Measurements from ENCODE around the gene CRB2. TPM values are rescaled to one million over a fixed set of nuclear protein-coding genes. Genes with fewer than 3 reads are reported as not detected.
A peak's percentile ranks its signal among the peaks of the same experiment; 100 is the strongest.

The CRB2 gene
- total and polyA plus RNA-seq, 2 experiments from 2014 or later = 5.5 to 7.0 TPM

DNA sequence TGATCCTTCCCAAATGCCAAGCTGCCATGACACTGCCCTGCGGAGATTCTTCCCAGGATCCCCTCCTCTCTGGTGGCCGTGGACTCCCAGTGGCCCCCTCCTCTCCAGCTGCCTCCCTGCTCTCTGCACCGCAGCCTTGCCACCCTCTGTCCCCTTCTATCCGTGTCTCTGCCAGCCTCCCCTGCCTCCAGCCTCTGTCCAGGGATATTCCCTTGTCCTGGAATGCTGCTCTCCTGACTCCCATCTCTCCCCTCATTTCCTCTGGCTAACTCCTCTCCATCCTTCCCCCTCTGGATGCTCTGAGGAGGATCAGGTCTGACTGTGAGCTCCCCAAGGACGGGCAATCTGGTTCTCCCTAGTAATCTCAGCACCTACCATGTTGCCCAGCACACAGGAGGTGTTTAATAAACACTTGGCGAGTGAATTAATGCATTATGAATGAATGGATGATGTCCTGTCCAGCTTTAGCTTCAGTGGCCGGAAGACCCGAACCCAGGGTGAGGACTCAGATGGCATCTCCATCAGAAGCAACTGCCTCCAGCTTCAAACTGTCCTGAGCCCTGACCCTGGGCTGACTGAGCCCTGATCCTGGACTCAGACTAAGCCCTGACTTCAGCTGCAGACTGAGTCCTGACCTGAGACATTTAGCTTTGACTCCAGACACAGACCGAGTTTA lies 7.5 kb upstream of the CRB2 start:
- TF ChIP-seq EZH2 (IDR thresholded peaks at IDR 0.05; ENCODE audit: borderline replicate concordance) = no peak
- no peak for TF ChIP-seq EZH2phosphoT487 (IDR thresholded peaks at IDR 0.05; ENCODE audit: low read depth, severe bottlenecking, unreplicated experiment)
- TF ChIP-seq, protein P1, sequence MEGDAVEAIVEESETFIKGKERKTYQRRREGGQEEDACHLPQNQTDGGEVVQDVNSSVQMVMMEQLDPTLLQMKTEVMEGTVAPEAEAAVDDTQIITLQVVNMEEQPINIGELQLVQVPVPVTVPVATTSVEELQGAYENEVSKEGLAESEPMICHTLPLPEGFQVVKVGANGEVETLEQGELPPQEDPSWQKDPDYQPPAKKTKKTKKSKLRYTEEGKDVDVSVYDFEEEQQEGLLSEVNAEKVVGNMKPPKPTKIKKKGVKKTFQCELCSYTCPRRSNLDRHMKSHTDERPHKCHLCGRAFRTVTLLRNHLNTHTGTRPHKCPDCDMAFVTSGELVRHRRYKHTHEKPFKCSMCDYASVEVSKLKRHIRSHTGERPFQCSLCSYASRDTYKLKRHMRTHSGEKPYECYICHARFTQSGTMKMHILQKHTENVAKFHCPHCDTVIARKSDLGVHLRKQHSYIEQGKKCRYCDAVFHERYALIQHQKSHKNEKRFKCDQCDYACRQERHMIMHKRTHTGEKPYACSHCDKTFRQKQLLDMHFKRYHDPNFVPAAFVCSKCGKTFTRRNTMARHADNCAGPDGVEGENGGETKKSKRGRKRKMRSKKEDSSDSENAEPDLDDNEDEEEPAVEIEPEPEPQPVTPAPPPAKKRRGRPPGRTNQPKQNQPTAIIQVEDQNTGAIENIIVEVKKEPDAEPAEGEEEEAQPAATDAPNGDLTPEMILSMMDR (IDR thresholded peaks at IDR 0.05; ENCODE audit: poor library complexity) = no peak
- H3K9me3 ChIP-seq (ENCODE audit: low read depth) = no peaks in the 10 kb centered on the region

DNA sequence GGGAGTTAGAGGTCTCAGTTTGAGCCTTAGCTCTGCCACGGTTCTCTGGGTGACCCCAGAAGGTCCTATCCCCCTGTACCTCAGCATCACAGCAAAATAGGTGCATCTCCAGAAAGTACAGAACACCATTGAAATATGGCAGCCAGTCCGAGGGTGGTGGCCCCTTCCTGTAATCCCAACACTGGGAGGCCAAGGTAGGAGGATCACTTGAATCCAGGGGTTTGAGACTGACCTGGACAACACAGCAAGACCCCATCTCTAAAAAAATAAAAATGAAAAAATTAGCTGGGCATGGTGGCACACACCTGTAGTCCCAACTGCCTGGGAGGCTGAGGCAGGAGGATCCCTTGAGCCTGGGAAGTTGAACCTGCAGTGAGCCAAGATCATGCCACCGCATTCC lies 7.0 kb upstream of the CRB2 start:
- Histone ChIP-seq H3K79me2 (no peaks in the 10 kb centered on the region), H3K4me1 (ENCODE audit: insufficient read depth) (peaks cover 9% of the 10 kb centered on the region), H3K9me3 (ENCODE audit: low read depth) (no peaks in the 10 kb centered on the region), H3K36me3 (replicated peaks; ENCODE audit: insufficient read depth, low read depth) (no peaks in the 10 kb centered on the region), H3K27me3 (no peaks in the 10 kb centered on the region), H3K4me2 (no peak overlapping the region), H3K27ac (no peak overlapping the region), H3K4me3 (no peak overlapping the region), H4K20me1 (ENCODE audit: insufficient read depth, poor library complexity, severe bottlenecking) (no peaks in the 10 kb centered on the region), H2AFZ (no peak overlapping the region), H3K9me2 (replicated peaks; ENCODE audit: insufficient read depth) (no peaks in the 10 kb centered on the region)
- no peak for DNase-seq (ENCODE audit: low spot score)
- 69% methylated on average over 3 of the region's 3 CpGs for WGBS (ENCODE audit: low lambda C conversion rate, missing lambda C conversion rate)
- TF ChIP-seq EZH2phosphoT487 (IDR thresholded peaks at IDR 0.05; ENCODE audit: low read depth, severe bottlenecking, unreplicated experiment) = no peak
- no peak for TF ChIP-seq EZH2 (IDR thresholded peaks at IDR 0.05; ENCODE audit: borderline replicate concordance)
- TF ChIP-seq, protein P1 (IDR thresholded peaks at IDR 0.05; ENCODE audit: poor library complexity) = no peak

More for the DNA sequence above, 7.5 kb upstream of the CRB2 start:
- H3K36me3 ChIP-seq (replicated peaks; ENCODE audit: insufficient read depth, low read depth) = no peaks in the 10 kb centered on the region
- no peaks in the 10 kb centered on the region for H3K79me2 ChIP-seq
- H3K4me1 ChIP-seq (ENCODE audit: insufficient read depth) = peaks cover 9% of the 10 kb centered on the region
- no peaks in the 10 kb centered on the region for H3K27me3 ChIP-seq
- H2AFZ ChIP-seq = no peak overlapping the region
- H3K4me3 ChIP-seq = no peak overlapping the region
- no peak for DNase-seq (ENCODE audit: low spot score)
- H3K4me2 ChIP-seq = no peak overlapping the region
- no peaks in the 10 kb centered on the region for H4K20me1 ChIP-seq (ENCODE audit: insufficient read depth, poor library complexity, severe bottlenecking)
- no peak overlapping the region for H3K27ac ChIP-seq
- H3K9me2 ChIP-seq (replicated peaks; ENCODE audit: insufficient read depth) = no peaks in the 10 kb centered on the region
- WGBS (ENCODE audit: low lambda C conversion rate, missing lambda C conversion rate) = 64% methylated on average over 9 of the region's 9 CpGs

DNA sequence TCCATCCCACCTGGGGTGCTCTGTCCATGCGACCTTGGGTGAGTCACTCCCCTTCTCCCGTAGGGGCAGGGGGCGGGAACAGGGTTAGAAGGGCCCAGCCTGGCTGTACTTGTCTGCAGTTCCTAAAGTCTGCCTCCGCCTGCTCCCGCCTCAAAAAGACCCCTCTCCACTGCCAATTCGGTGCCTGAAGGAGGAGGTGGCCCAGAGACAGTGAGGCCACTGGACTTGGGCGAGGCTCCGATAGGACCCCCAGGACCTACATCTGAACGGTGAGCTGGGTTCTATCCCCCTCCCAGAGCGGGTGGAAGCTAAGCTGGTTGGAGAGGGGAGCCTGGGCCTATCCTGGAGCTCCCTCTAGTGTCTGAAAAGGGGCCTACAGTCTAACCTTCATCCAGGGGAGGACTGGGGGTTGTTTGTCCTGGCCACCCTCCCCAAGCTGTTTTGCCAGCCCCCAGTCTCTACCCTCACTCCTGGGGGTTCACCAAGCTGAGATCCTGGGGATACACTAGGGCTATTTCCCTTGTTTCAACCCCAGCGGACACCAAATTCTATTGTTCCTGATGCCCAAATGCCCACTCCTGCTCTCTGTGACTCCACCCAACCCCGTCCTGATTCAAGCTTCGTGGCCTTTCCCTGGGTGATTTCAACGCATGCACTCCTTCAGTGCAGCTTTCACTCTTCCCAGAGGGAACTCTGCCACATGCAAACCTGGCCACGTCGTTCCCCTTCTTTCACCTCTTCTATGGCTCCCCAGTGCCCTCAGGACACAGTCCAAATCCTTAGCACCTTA lies 6.1 kb upstream of the CRB2 start:
- Histone ChIP-seq H3K79me2 (no peaks in the 10 kb centered on the region), H4K20me1 (ENCODE audit: insufficient read depth, poor library complexity, severe bottlenecking) (no peaks in the 10 kb centered on the region), H3K27ac (no peak overlapping the region), H3K9me3 (ENCODE audit: low read depth) (no peaks in the 10 kb centered on the region), H3K4me2 (peak overlapping the region; percentile 67), H3K36me3 (replicated peaks; ENCODE audit: insufficient read depth, low read depth) (no peaks in the 10 kb centered on the region), H3K9me2 (replicated peaks; ENCODE audit: insufficient read depth) (no peaks in the 10 kb centered on the region), H3K27me3 (no peaks in the 10 kb centered on the region), H3K4me3 (no peak overlapping the region), H2AFZ (no peak overlapping the region), H3K4me1 (ENCODE audit: insufficient read depth) (peaks cover 9% of the 10 kb centered on the region)
- DNase-seq (ENCODE audit: low spot score) = peak; percentile 81
- TF ChIP-seq EZH2 (IDR thresholded peaks at IDR 0.05; ENCODE audit: borderline replicate concordance) (no peak), EZH2phosphoT487 (IDR thresholded peaks at IDR 0.05; ENCODE audit: low read depth, severe bottlenecking, unreplicated experiment) (no peak)
- TF ChIP-seq, protein P1 (IDR thresholded peaks at IDR 0.05; ENCODE audit: poor library complexity) = peak; percentile 88
- 30% methylated on average over 14 of the region's 16 CpGs for WGBS (ENCODE audit: low lambda C conversion rate, missing lambda C conversion rate)
